Posterior vena cava (tissue), 2 donors: Measurements from ENCODE around the gene GNG10. TPM values are rescaled to one million over a fixed set of nuclear protein-coding genes. Genes with fewer than 3 reads are reported as not detected.

Source experiments
- DNase-seq: peaks from one replicate; pipeline ENCODE4 v3.0.0-alpha.2; 2020; ENCODE audit warnings: low spot score
- intact Hi-C, 2 donors: fragments of 100-400 bp; cut with DNase I; formaldehyde crosslinking; loops; one replicate each; pipeline versions ENCODE4 v1.14.1 to v1.14.2; 2022 to 2023
- total RNA-seq, 2 donors: library from RNA; stranded (reverse); fragmentation: NEBNext Ultra II Directional; extraction: Animal tissue kit (Norgen Biotek cat#: 25700); gene quantifications; one replicate each; pipeline ENCODE4 v1.2.1, GENCODE V29; 2021
- donor health status: DM: yes; HTN: yes; CAD: no.
- donor health status: DM: yes; HTN: yes; CAD: no.

The GNG10 gene
- total RNA-seq, 2 donors from 2014 or later, result 49.9 to 51.8 TPM

- no peak for DNase-seq
- intact Hi-C loops, result no loop called here
Measured at GRCh38 chr9:111704503-111704902, 43.1 kb downstream of the GNG10 start.

GRCh38 chr9:111711548-111711947 lies 50.1 kb downstream of the GNG10 start:
- no peak for DNase-seq
- intact Hi-C loops, result no loop called here

GRCh38 chr9:111712369-111712768 lies 51.0 kb downstream of the GNG10 start:
- intact Hi-C loops, result no loop called here
- DNase-seq, result no peak

- intact Hi-C loops, result no loop called here
- DNase-seq, result no peak
Measured at GRCh38 chr9:111715471-111715870, 54.1 kb downstream of the GNG10 start.

GRCh38 chr9:111719541-111719940 lies 58.1 kb downstream of the GNG10 start:
- intact Hi-C loops, result no loop called here
- DNase-seq, result no peak

Other genes starting within 250 kb of the GNG10 start
- 10 to 100 TPM; 72.0 to 96.6 TPM for gene ECPAS, start 177.2 kb upstream of the GNG10 start, total RNA-seq
- 1 to 10 TPM; 6.9 to 8.8 TPM for gene ZNF483, start 136.4 kb upstream of the GNG10 start, total RNA-seq
- 10 to 100 TPM; 20.3 to 30.9 TPM for gene PTGR1, start 62.0 kb upstream of the GNG10 start, total RNA-seq
- gene DNAJC25, start 30.3 kb upstream of the GNG10 start, total RNA-seq, result 1 to 10 TPM; 7.2 to 8.1 TPM
- gene SHOC1, start 133.3 kb downstream of the GNG10 start, total RNA-seq, result not detected
- 10 to 100 TPM; 21.0 to 32.7 TPM for gene UGCG, start 235.2 kb downstream of the GNG10 start, total RNA-seq